ENCODE data around the gene PLPP1. TPM values are rescaled to one million over a fixed set of nuclear protein-coding genes. Genes with fewer than 3 reads are reported as not detected.
"Not testable (repeated sequence)": the region's sequence is repeated elsewhere in the genome, so short reads cannot be mapped to it uniquely, and the experiment has no call there.

Gene PLPP1
- total and polyA plus RNA-seq, 4 experiments from 2014 or later = 6.1 to 12.4 (median 8.6) TPM

GRCh38 chr5:55546947-55547346 is 12.2 kb upstream of the PLPP1 start:
- no peak for DNase-seq
- ChIA-PET POLR2A (ENCODE audit: partially characterized antibody) (no interaction called here), CTCF (ENCODE audit: partially characterized antibody) (no interaction called here)
- intact Hi-C loops (cut with micrococcal nuclease) = no loop called here
- H3K9me3 Mint-ChIP-seq = no peaks in the 10 kb centered on the region
- H3K27ac ChIP-seq (ENCODE audit: low read depth, low read length) = no peak overlapping the region
- H3K9me3 ChIP-seq (ENCODE audit: control insufficient read depth in 1 of 2, low read length in 2 of 2) = no peaks in the 10 kb centered on the region
- H3K4me3 Mint-ChIP-seq = no peak overlapping the region
- H3K36me3 Mint-ChIP-seq = no peaks in the 10 kb centered on the region
- peaks cover 2 to 21% of the 10 kb centered on the region in 2 donors for H3K27me3 Mint-ChIP-seq
- no peaks in the 10 kb centered on the region for H3K4me1 ChIP-seq (ENCODE audit: insufficient read depth, low read length)
- H3K27ac Mint-ChIP-seq = no peak overlapping the region
- peaks cover 6% of the 10 kb centered on the region for H3K27me3 ChIP-seq (ENCODE audit: insufficient read depth, low read length)
- peaks cover 0 to 2% (median under 1%) of the 10 kb centered on the region in 4 donors for H3K4me1 Mint-ChIP-seq
- no peaks in the 10 kb centered on the region for H3K36me3 ChIP-seq (ENCODE audit: insufficient read depth, low read length)
- no peak overlapping the region for H3K4me3 ChIP-seq (ENCODE audit: low read length in 2 of 2)

DNA sequence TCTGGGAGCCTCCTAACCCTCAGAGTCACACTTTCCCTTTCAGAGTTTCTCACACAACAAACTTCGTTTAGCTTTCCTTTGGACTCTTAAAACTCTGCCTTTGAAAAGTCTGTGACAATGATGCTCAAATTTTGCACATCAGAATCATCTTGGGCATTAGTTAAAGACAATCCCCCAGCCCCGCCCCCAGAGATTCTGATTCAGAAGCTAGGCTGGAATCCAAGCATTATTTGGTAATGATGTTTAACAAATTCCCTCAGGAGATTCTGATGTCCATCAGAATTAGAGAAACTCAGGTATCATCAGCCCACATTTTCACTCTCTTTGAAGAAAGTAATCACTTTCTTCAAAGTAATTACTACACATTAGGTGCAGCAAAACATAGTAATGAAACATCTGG is 9.6 kb upstream of the PLPP1 start:
- peaks cover 23% of the 10 kb centered on the region for H3K4me1 ChIP-seq (ENCODE audit: insufficient read depth, low read length)
- peaks cover 6% of the 10 kb centered on the region for H3K27me3 ChIP-seq (ENCODE audit: insufficient read depth, low read length)
- H3K27ac Mint-ChIP-seq = no peak overlapping the region
- intact Hi-C loops (cut with micrococcal nuclease) = no loop called here
- H3K4me3 Mint-ChIP-seq = no peak overlapping the region
- no peaks in the 10 kb centered on the region for H3K9me3 ChIP-seq (ENCODE audit: control insufficient read depth in 1 of 2, low read length in 2 of 2)
- POLR2A ChIA-PET (ENCODE audit: partially characterized antibody) = no interaction called here
- H3K4me1 Mint-ChIP-seq = peaks cover 19 to 23% (median 20%) of the 10 kb centered on the region in 4 donors
- no peaks in the 10 kb centered on the region for H3K9me3 Mint-ChIP-seq
- CTCF ChIA-PET (ENCODE audit: partially characterized antibody) = no interaction called here
- H3K27ac ChIP-seq (ENCODE audit: low read depth, low read length) = no peak overlapping the region
- DNase-seq = no peak
- peaks cover 2 to 12% of the 10 kb centered on the region in 2 donors for H3K27me3 Mint-ChIP-seq
- no peaks in the 10 kb centered on the region for H3K36me3 ChIP-seq (ENCODE audit: insufficient read depth, low read length)
- no peaks in the 10 kb centered on the region for H3K36me3 Mint-ChIP-seq
- H3K4me3 ChIP-seq (ENCODE audit: low read length in 2 of 2) = no peak overlapping the region

- H3K36me3 Mint-ChIP-seq = no peaks in the 10 kb centered on the region
- H3K4me1 ChIP-seq (ENCODE audit: insufficient read depth, low read length) = peaks cover 33% of the 10 kb centered on the region
- H3K4me1 Mint-ChIP-seq = peaks cover 24 to 30% (median 26%) of the 10 kb centered on the region in 4 donors
- H3K4me3 ChIP-seq (ENCODE audit: low read length in 2 of 2) = no peak overlapping the region
- peak overlapping the region; percentile 23 to 87 (median 41) for H3K27ac Mint-ChIP-seq
- ChIA-PET POLR2A (ENCODE audit: partially characterized antibody) (no interaction called here), CTCF (ENCODE audit: partially characterized antibody) (interaction anchor here (0.5 kb wide), 1 partner anchor 17 kb away, joined by 3 read pairs; no protein-coding TSS in a partner anchor)
- H3K9me3 Mint-ChIP-seq = peaks cover 0 to 1% (median 0%) of the 10 kb centered on the region in 8 donors
- peak overlapping the region in 5 of 8 donors; percentile 7 to 58 (median 42) for H3K4me3 Mint-ChIP-seq
- no peaks in the 10 kb centered on the region for H3K9me3 ChIP-seq (ENCODE audit: control insufficient read depth in 1 of 2, low read length in 2 of 2)
- DNase-seq = peak in 2 of 5 donors; percentile 5 to 16
- peaks cover 6% of the 10 kb centered on the region for H3K27me3 ChIP-seq (ENCODE audit: insufficient read depth, low read length)
- no peaks in the 10 kb centered on the region for H3K36me3 ChIP-seq (ENCODE audit: insufficient read depth, low read length)
- H3K27ac ChIP-seq (ENCODE audit: low read depth, low read length) = no peak overlapping the region
- H3K27me3 Mint-ChIP-seq = peaks cover 2 to 3% of the 10 kb centered on the region in 2 donors
- intact Hi-C loops (cut with micrococcal nuclease) = no loop called here
These were observed 6.4 kb upstream of the PLPP1 start for GRCh38 chr5:55541056-55541635.

DNA sequence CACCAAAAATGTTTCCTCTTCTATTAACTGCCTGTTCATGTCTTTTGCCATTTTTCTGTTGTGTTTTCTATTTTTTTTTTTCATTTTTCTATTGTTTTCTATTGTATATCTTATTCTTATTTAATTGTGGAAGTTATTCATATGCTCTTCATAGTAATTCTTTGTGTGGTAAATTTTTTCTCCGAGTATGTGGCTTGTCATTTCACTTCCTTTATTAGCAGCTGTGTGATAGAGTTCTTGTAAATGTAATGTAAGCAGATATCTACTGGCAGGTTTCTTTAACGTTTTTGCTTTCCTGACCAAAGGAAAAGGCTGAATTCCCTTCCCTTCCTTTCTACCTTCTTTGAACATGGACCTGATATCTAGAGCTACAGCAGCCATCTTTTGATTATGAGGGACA is 5.8 kb upstream of the PLPP1 start:
- Histone ChIP-seq H3K36me3 (ENCODE audit: insufficient read depth, low read length) (no peaks in the 10 kb centered on the region), H3K27me3 (ENCODE audit: insufficient read depth, low read length) (peaks cover 5% of the 10 kb centered on the region), H3K9me3 (ENCODE audit: control insufficient read depth in 1 of 2, low read length in 2 of 2) (no peaks in the 10 kb centered on the region), H3K4me1 (ENCODE audit: insufficient read depth, low read length) (peaks cover 35% of the 10 kb centered on the region), H3K4me3 (ENCODE audit: low read length in 2 of 2) (no peak overlapping the region), H3K27ac (ENCODE audit: low read depth, low read length) (no peak overlapping the region)
- H3K9me3 Mint-ChIP-seq = peaks cover 0 to 1% (median 0%) of the 10 kb centered on the region in 8 donors
- peak overlapping the region in 5 of 8 donors; percentile 14 to 58 (median 41) for H3K4me3 Mint-ChIP-seq
- H3K27me3 Mint-ChIP-seq = peaks cover under 1% of the 10 kb centered on the region in 2 donors
- peak in 1 of 5 donors; percentile 1 for DNase-seq
- H3K27ac Mint-ChIP-seq = peak overlapping the region in 6 of 7 donors; percentile 27 to 84 (median 40)
- H3K4me1 Mint-ChIP-seq = peaks cover 25 to 34% (median 29%) of the 10 kb centered on the region in 4 donors
- CTCF ChIA-PET (ENCODE audit: partially characterized antibody) = interaction anchor here (0.5 kb wide), 1 partner anchor 17 kb away, joined by 3 read pairs; no protein-coding TSS in a partner anchor
- H3K36me3 Mint-ChIP-seq = no peaks in the 10 kb centered on the region
- POLR2A ChIA-PET (ENCODE audit: partially characterized antibody) = no interaction called here
- intact Hi-C loops (cut with micrococcal nuclease) = no loop called here

DNA sequence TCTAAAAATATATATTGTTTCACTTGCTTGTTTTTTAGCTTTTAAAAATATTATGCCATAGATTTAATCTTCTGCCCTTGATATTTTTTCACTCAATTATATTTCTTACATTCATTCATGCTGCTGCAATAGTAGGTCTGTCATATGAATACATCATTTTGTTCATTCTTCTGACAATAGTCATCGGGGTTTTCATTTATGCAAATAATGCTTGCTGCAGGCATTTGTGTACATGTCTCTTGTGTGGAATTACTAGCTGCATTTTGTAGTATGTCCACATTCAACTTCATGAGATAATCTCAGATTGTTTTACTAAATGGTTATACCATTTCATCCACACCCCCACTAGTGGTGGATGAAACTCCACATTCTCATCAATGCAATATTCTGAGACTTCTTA is 5.3 kb upstream of the PLPP1 start:
- Histone ChIP-seq H3K4me1 (ENCODE audit: insufficient read depth, low read length) (peaks cover 40% of the 10 kb centered on the region), H3K36me3 (ENCODE audit: insufficient read depth, low read length) (no peaks in the 10 kb centered on the region), H3K27ac (ENCODE audit: low read depth, low read length) (no peak overlapping the region), H3K9me3 (ENCODE audit: control insufficient read depth in 1 of 2, low read length in 2 of 2) (no peaks in the 10 kb centered on the region), H3K27me3 (ENCODE audit: insufficient read depth, low read length) (no peaks in the 10 kb centered on the region), H3K4me3 (ENCODE audit: low read length in 2 of 2) (no peak overlapping the region)
- POLR2A ChIA-PET (ENCODE audit: partially characterized antibody) = no interaction called here
- H3K27me3 Mint-ChIP-seq = no peaks in the 10 kb centered on the region
- H3K9me3 Mint-ChIP-seq = peaks cover 0 to 1% (median 0%) of the 10 kb centered on the region in 8 donors
- H3K27ac Mint-ChIP-seq = peak overlapping the region in 5 of 7 donors; percentile 27 to 84 (median 49)
- intact Hi-C loops (cut with micrococcal nuclease) = no loop called here
- no peaks in the 10 kb centered on the region for H3K36me3 Mint-ChIP-seq
- H3K4me1 Mint-ChIP-seq = peaks cover 29 to 39% (median 33%) of the 10 kb centered on the region in 4 donors
- peak overlapping the region in 1 of 8 donors; percentile 12 for H3K4me3 Mint-ChIP-seq
- no peak for DNase-seq
- CTCF ChIA-PET (ENCODE audit: partially characterized antibody) = no interaction called here

GRCh38 chr5:55538661-55539060 is 3.9 kb upstream of the PLPP1 start:
- intact Hi-C loops (cut with micrococcal nuclease) = loop anchor here (5.0 kb wide), 1 partner anchor 366 kb away; the partner anchor contains the start of gene CDC20B
- H3K27me3 Mint-ChIP-seq = no peaks in the 10 kb centered on the region
- H3K27ac ChIP-seq (ENCODE audit: low read depth, low read length) = peak overlapping the region; percentile 1
- H3K4me3 Mint-ChIP-seq = peak overlapping the region in 7 of 8 donors; percentile 8 to 88 (median 61)
- DNase-seq = peak in 3 of 5 donors; percentile 6 to 15 (median 10)
- peaks cover 0 to 1% of the 10 kb centered on the region in 2 donors for H3K36me3 Mint-ChIP-seq
- no peaks in the 10 kb centered on the region for H3K27me3 ChIP-seq (ENCODE audit: insufficient read depth, low read length)
- CTCF ChIA-PET (ENCODE audit: partially characterized antibody) = no interaction called here
- peaks cover 43% of the 10 kb centered on the region for H3K4me1 ChIP-seq (ENCODE audit: insufficient read depth, low read length)
- peak overlapping the region; percentile 17 to 62 (median 48) for H3K27ac Mint-ChIP-seq
- POLR2A ChIA-PET (ENCODE audit: partially characterized antibody) = no interaction called here
- H3K4me3 ChIP-seq (ENCODE audit: low read length in 2 of 2) = no peak overlapping the region
- H3K36me3 ChIP-seq (ENCODE audit: insufficient read depth, low read length) = no peaks in the 10 kb centered on the region
- no peaks in the 10 kb centered on the region for H3K9me3 ChIP-seq (ENCODE audit: control insufficient read depth in 1 of 2, low read length in 2 of 2)
- H3K4me1 Mint-ChIP-seq = peaks cover 34 to 45% (median 38%) of the 10 kb centered on the region in 4 donors
- H3K9me3 Mint-ChIP-seq = peaks cover 0 to 1% (median 0%) of the 10 kb centered on the region in 8 donors

- H3K4me1 ChIP-seq (ENCODE audit: insufficient read depth, low read length) = peaks cover 52% of the 10 kb centered on the region
- H3K9me3 ChIP-seq (ENCODE audit: control insufficient read depth in 1 of 2, low read length in 2 of 2); H3K4me3 Mint-ChIP-seq; CTCF ChIA-PET (ENCODE audit: partially characterized antibody); POLR2A ChIA-PET (ENCODE audit: partially characterized antibody); H3K36me3 Mint-ChIP-seq; H3K36me3 ChIP-seq (ENCODE audit: insufficient read depth, low read length); H3K27me3 ChIP-seq (ENCODE audit: insufficient read depth, low read length); H3K9me3 Mint-ChIP-seq; H3K27me3 Mint-ChIP-seq; DNase-seq; H3K4me3 ChIP-seq (ENCODE audit: low read length in 2 of 2); H3K27ac ChIP-seq (ENCODE audit: low read depth, low read length): not testable (repeated sequence)
- H3K4me1 Mint-ChIP-seq = peaks cover 36 to 49% (median 41%) of the 10 kb centered on the region in 4 donors
- intact Hi-C loops (cut with micrococcal nuclease) = loop anchor here (5.0 kb wide), 1 partner anchor 365 kb away; the partner anchor contains the start of gene CDC20B
- H3K27ac Mint-ChIP-seq = peak overlapping the region in 1 of 7 donors; percentile 27
These were observed 2.6 kb upstream of the PLPP1 start for GRCh38 chr5:55537315-55537714.

Data from CD4-positive, alpha-beta memory T cell (primary cell).